ENCODE results near the gene ANKRD44.
A peak's percentile ranks its signal among the peaks of the same experiment; 100 is the strongest.
"Not testable (repeated sequence)": the region's sequence is repeated elsewhere in the genome, so short reads cannot be mapped to it uniquely, and the experiment has no call there.

ANKRD44 gene

DNA sequence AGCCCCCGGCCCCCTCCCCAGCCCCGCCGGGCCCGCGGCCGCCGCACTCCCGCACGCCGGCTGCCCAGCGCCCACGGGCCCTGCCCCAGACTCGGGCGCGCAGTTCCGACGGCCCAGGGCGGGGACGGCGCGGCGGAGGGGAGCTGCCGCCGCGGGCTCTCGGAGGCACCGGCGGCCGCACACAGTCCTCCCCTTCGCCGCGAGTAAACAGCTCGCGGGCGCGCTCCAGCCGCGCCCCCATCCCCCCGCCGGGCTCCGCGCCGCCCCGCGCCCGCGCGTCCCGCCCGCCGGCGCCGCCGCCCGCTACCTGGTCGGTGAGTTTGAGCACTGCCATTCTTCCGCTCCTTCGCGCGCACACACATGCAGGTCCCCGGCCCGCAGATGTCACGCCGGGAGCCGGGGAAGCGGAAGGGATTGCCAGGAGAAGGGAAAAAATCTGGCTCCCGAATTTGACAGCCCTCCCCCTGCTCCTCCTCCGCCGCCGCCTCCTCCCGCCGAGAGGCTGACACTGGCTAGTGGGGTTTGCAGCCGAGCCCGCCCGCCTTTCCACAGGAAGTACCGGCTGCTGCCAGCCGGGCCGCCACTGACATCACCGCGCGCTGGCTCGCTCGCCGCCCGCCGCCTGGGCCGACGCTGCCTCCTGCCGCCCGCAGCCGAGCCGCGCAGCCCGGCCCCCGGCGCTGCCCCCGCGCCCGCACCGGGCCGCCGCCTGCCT is at the start of gene ANKRD44:
Gene ANKRD44 (minus strand): TSS at position 510 of the 715 bp plus-strand sequence. CDS start 176 bp downstream, at position 334.
- peak; percentile 82 for DNase-seq

DNA sequence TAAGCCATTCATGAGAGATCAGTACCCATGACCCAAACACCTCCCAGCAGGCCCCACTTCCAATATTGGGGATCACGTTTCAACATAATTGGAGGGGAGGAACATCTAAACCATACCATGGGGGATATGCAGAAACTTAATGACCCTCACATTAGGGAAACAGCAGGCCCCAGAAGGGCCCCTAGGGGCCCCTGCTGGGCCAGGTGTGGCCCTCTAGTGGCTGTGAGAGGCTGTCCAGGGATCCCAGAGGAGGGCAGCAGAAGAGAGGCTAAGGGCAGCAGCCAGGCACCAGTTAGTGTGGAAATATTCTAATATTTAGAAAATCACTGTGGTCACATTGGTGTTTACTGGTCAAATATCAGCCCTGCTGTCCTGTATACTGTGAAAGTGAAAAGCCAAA is 49.3 kb upstream of the ANKRD44 start:
- DNase-seq, result no peak

GRCh38 chr2:197358931-197359330 is 48.4 kb upstream of the ANKRD44 start:
- DNase-seq, result no peak

GRCh38 chr2:197357986-197358385 is 47.4 kb upstream of the ANKRD44 start:
- DNase-seq, result no peak

DNA sequence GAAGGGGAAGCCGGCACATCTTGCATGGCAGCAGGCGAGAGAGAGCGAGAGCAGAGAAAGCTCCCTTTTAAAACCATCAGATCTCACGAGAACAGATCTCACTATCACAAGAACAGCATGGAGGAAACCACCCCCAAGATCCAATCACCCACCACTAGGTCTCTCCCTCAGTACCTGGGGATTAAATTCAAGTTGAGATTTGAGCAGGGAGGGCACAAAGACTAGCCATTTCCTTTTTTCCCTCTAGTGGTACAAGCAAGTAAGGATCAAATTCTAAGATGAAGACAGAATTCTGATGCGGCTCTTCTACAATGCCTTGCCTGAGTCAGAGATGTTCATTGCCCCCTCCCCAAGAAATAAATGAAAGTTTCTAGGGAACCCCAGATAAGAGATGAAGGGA is 45.6 kb upstream of the ANKRD44 start:
- no peak for DNase-seq

DNA sequence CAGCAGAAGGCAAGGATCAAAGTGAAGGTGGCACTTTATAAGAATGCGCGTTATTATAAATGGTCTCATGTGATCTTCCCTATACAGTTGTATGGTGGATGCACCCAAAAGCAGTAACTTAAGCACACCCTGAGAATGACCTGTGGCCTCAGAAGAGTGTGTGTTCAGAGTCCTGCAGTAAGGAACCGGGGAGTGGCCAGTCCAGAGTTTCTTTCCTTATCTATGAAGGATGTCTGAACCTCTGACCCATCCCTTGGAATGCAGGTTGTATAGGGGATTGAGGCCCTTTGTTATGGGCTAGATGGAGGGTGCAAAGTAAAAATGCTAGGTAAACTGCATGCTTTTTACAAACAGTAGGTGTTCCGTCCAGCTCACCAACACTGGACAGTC is 43.6 kb upstream of the ANKRD44 start:
- no peak for DNase-seq

DNA sequence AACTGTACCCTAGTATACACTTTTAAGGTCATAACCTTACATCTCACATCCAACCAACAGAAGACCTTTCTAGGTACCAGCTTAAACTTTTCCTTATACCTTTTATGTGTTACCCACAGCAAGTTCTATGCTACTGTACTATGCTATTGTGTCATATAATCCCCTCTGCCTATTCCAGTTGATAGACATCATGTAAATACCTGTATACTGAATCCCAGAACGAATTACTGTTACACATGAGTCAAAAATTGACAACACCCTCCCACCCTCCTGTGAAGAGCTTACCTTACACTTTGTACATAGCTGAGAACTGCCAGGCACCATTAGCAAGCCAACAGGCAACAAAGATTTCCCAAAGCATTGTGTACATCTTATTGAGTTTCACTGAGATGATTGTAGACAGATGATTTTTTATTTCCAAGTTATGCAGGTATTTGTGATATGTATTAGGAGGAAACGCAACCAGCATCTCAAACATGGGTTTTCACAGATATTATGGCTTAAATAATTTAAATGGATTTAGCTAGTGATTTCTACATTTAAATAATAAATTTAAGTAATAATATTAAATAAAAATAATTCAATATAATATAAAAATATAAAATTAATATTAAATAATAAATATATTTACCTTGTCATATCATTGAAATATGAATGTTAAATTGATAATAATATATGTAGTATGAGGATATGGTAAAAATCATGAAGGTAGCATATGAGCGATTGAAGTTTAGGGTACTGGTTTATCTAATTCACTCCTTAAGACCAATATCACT is 43.0 kb upstream of the ANKRD44 start:
- DNase-seq, result no peak

- no peak for DNase-seq
Observed at GRCh38 chr2:197349699-197350098, 39.1 kb upstream of the ANKRD44 start.

- no peak for DNase-seq
Observed at GRCh38 chr2:197348721-197349360, 38.3 kb upstream of the ANKRD44 start.

DNA sequence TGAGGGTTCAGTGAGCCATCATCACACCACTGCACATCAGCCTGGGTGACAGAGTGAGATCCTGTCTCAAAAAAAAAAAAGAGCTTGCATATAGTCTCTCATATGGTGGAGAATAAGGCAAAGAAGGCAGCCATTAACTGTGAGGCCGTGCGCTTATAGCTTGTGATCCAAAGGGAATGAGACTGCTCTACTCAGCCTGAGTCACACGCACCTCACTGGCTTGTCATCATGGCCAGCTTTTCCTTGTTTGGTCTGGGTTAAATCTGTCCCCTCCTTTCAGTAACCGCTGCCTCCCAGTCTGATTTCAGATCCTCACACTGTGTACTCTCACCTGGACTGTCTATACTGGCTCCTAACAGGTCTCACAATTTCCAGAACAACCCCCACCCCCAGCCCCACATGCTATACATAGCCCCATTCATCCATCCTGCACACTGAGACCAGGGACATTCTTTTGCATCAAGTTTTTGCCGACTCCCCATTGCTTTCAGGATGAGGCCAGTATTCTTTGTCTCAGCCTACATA is 35.3 kb upstream of the ANKRD44 start:
- no peak for DNase-seq

- not testable (repeated sequence) for DNase-seq
Observed at GRCh38 chr2:197343968-197344367, 33.4 kb upstream of the ANKRD44 start.

DNA sequence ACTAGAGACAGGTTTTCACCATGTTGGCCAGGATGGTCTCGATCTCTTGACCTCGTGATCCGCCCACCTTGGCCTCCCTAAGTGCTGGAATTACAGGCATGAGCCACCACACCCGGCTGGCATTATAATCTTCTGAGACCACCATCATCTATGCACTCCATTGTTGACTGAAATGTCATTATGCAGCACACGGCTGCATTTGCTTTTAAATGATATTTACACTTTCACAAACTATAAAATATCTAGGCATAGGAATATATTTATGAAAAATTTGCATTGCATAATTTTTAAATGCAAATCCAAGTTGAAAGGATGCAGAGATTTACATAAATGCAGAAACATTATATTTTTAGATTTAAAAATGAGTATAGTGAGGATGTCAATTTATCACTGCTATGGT is 30.0 kb upstream of the ANKRD44 start:
- no peak for DNase-seq

GRCh38 chr2:197339496-197340220 is 29.1 kb upstream of the ANKRD44 start:
- no peak for DNase-seq

DNA sequence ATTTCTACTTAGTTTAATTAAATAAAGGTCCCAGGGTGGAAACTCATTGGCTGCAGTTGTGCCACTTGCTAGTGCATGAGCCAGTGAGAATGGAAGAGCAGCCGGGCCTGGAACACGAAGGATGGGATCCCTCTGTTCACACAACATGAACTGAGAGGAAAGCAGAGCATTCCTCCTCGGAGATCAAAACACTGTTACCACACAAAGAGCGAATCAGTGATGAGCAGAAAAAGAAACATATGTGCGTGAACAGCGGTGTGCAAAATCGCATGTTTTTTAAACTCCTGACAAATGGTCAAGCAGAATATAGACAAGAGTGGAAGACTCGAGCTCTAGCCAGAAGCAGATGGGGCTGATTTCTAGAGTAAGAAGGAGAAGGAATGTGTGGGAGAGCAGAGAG is 28.4 kb upstream of the ANKRD44 start:
- no peak for DNase-seq

- DNase-seq, result no peak
Observed at GRCh38 chr2:197332641-197333040, 22.1 kb upstream of the ANKRD44 start.

- no peak for DNase-seq
Observed at GRCh38 chr2:197328461-197328860, 17.9 kb upstream of the ANKRD44 start.

DNA sequence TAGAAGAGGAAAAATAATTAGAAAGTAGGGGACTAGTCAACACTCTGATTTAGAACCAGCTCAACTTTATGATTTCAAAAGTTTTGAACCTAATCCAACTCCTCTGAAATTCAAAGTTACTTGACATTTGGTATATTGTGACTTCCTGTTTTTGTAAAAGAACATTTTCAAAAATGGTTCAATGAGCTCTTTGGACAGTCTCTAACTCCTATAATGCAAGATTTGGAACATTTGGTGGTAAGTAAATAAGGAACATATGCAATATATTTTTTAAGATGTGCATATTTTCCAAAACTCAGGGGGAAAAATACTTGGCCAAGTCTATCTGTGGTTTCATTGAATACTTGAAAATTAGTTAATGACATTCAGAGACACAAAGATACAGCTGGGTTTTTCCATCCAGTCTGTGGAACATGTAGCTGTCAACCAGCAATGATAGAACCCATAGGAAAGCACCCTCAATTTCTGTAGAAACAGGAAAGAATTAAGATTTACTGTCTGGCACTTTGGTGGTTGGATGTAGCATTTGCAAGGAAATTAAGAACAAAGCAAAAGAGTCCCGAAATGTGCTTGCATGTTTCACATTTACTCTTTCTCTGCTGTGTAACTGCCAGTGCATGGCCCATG is 17.0 kb upstream of the ANKRD44 start:
- no peak for DNase-seq

GRCh38 chr2:197327073-197327471 is 16.5 kb upstream of the ANKRD44 start:
- DNase-seq, result no peak

GRCh38 chr2:197324801-197325200 is 14.2 kb upstream of the ANKRD44 start:
- no peak for DNase-seq

GRCh38 chr2:197322724-197323720 is 12.4 kb upstream of the ANKRD44 start:
- no peak for DNase-seq

GRCh38 chr2:197322143-197322542 is 11.6 kb upstream of the ANKRD44 start:
- no peak for DNase-seq
